Fibroblast of the aortic adventitia (primary cell): ENCODE data around the gene BTG3. TPM values are rescaled to one million over a fixed set of nuclear protein-coding genes. Genes with fewer than 3 reads are reported as not detected.
A peak's percentile ranks its signal among the peaks of the same experiment; 100 is the strongest.

ENCODE experiments used
- DNase-seq: peaks from one replicate; pipeline ENCODE4 v3.0.0-alpha.2; 2010; ENCODE audit warnings: low read depth
- H3K4me3 ChIP-seq: 2 replicates; pipeline ENCODE4 v1.5.1; 2011; ENCODE audit warnings: low read depth, mild to moderate bottlenecking, control low read depth, low read length, moderate library complexity
- total RNA-seq: library from RNA; depleted of rRNA; stranded (reverse); fragments of >200 nt; gene quantifications from 2 replicates; pipeline ENCODE4 v1.2.3, GENCODE V29; 2012; ENCODE audit warnings: low replicate concordance
- TF ChIP-seq, protein P1 (sequence below): IDR thresholded peaks from 2 replicates; pipeline ENCODE4 v1.5.1; 2011; ENCODE audit warnings: mild to moderate bottlenecking, low read length, control low read depth, inconsistent platforms; ENCODE audit not compliant: insufficient read depth

BTG3 gene, protein sequence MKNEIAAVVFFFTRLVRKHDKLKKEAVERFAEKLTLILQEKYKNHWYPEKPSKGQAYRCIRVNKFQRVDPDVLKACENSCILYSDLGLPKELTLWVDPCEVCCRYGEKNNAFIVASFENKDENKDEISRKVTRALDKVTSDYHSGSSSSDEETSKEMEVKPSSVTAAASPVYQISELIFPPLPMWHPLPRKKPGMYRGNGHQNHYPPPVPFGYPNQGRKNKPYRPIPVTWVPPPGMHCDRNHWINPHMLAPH
- total RNA-seq, result 43.7 and 122 TPM in 2 replicates

DNA sequence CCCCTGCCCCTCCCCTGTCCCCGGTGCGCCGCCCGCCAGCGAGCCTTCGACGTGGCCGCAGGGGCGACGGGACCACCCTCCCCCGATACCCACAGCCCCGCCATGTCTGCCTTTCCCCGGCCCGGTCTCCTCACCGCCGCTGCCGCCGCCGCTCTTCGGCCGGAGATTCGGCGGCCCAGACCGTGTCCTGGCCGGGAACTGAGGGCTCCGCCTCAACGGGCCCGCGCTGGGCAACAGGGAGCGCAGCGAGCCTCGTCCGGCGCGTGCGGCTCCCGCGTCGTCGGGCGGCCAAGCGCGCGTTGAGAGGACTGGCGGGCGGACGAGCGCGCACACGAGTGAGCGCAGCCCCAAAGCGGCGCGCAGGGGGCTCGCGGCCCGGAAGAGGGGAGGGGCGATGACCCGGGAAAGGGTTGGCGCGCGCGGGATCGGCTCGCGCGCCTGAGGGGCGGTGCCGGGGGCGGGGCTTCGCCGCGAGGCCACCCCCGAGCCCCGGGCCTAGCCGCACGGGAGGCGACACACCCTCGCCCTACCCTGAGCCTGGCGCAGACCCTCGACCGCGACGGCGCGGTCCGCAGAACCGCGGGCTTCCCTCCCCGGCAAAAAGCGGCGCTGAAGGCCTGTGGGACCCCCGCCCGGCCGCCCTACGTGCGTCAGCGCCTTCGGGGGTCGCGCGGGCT lies at the start of gene BTG3:
BTG3 (minus strand) TSS at position 337 of the 677 bp plus-strand sequence. CDS start 3,757 bp downstream, outside the sequence.
- DNase-seq, result peak; percentile 71
- peak within 1 kb of the TSS; percentile 83 for H3K4me3 ChIP-seq
- TF ChIP-seq, protein P1, sequence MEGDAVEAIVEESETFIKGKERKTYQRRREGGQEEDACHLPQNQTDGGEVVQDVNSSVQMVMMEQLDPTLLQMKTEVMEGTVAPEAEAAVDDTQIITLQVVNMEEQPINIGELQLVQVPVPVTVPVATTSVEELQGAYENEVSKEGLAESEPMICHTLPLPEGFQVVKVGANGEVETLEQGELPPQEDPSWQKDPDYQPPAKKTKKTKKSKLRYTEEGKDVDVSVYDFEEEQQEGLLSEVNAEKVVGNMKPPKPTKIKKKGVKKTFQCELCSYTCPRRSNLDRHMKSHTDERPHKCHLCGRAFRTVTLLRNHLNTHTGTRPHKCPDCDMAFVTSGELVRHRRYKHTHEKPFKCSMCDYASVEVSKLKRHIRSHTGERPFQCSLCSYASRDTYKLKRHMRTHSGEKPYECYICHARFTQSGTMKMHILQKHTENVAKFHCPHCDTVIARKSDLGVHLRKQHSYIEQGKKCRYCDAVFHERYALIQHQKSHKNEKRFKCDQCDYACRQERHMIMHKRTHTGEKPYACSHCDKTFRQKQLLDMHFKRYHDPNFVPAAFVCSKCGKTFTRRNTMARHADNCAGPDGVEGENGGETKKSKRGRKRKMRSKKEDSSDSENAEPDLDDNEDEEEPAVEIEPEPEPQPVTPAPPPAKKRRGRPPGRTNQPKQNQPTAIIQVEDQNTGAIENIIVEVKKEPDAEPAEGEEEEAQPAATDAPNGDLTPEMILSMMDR, result no peak

DNA sequence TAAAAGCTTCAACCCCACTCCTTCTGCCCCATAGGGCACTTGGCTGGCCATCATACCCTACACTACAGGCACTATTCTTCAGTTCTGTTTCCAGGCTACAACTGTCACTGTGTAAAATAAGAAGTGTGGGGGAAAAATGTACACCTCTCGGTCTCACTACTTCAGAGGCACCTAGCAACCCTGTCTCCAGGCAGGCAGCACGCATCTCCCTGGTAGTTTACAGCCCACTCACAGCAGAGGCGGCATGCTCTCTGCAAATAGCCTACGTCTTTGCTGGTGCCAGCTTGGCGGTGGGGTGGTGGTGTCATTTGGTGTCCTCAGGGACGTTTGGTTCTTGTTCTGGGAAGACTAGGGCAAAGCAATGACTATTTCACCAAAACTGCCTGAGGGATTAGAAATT lies 48.2 kb upstream of the BTG3 start:
- H3K4me3 ChIP-seq, result no peak overlapping the region
- DNase-seq, result no peak
- TF ChIP-seq, protein P1, result no peak

DNA sequence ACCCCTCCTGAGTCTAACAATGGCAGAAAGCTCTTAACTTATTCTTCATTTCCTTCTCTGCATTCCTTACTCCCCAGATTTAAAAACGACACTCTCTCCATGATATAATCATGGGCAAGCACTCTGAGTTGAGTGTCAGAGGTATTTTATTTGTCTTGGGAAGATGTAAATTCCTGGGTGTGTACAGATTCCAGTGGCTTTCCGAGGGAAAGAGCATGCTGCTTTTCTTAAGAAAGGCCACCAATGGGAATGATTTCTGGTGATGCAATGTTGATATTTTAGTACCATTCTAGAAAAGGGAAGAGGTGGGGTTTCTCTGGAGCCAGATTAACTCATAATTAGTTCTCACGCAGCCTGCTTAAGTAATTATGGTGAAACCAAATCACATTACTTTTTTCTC lies 47.8 kb upstream of the BTG3 start:
- DNase-seq, result peak; percentile 17
- no peak overlapping the region for H3K4me3 ChIP-seq
- TF ChIP-seq, protein P1, result no peak

DNA sequence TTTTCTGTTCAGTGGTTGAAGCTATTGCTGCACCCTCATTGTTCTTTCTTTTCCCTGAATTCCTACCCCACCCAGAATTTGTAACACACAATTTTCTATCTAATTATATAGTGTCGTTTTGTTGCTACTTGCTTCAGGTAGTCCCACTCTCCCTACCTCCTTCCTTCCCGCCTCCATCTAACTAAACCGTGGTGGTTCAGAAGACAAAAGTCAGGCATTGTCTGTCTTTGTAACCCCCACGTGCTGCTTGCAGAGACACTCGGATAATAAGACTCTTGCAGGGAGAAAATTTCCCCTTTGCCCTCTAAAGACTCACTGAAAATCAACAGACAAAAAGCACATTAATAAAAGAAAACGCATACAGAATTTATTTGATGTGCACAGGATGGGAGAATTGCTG lies 46.2 kb upstream of the BTG3 start:
- DNase-seq, result no peak
- H3K4me3 ChIP-seq, result no peak overlapping the region
- TF ChIP-seq, protein P1, result no peak

DNA sequence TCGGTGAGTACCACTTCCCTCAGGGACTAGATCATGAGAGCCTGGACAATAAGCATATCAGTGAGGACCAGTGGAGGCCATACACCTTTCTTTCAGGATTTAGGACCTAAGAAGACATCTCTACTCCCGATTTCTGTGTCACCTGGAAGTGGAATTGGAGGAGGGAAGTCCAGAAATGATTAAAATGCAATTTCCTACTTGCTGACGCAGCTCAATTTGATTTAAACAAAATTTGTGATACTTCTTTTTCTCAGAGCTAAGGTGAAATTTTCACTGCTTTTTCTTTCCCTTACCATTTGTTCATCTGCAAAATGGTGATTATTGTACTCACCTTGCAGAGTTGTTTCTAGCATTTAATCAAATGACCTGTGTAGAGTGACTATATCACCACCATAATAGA lies 38.8 kb upstream of the BTG3 start:
- H3K4me3 ChIP-seq, result no peak overlapping the region
- no peak for DNase-seq
- TF ChIP-seq, protein P1, result no peak

DNA sequence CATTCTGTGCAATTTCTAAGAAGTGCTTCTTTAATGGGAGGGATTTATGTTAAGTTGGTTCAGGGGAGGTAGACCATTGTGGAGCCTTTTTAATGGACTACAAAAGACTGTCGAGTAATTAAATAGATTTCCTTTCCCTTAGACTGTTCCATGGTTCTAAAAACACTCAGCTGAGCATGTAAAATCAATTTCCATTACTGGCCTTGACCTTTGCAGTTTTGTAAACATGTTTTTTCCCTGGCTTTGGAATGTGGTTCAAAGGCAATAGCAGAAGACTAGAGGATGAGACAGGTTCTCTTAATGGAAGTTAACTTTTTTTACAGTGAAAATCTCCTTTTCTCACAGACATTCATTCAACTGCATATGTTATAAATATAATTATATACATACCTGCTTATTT lies 37.6 kb upstream of the BTG3 start:
- H3K4me3 ChIP-seq, result no peak overlapping the region
- TF ChIP-seq, protein P1, result no peak
- no peak for DNase-seq
